NB4 (cell line): ENCODE results near the gene FOSL2.

Source experiments
- DNase-seq: peaks from one replicate; pipeline ENCODE4 v3.0.0; 2010; ENCODE audit warnings: low read depth
- H3K4me3 ChIP-seq: one replicate; pipeline ENCODE4 v1.5.1; 2011; ENCODE audit warnings: mild to moderate bottlenecking, low read depth, low read length, moderate library complexity
- CTCF ChIP-seq: IDR thresholded peaks from one replicate; pipeline ENCODE4 v1.5.1; 2012; ENCODE audit warnings: low read depth, low read length
- MAX ChIP-seq: IDR thresholded peaks from 2 replicates; pipeline ENCODE4 v1.6.1; 2011; ENCODE audit warnings: low read depth, low read length
- MYC ChIP-seq: IDR thresholded peaks from 2 replicates; pipeline ENCODE4 v1.6.1; 2011; ENCODE audit warnings: low read depth, low read length
- POLR2A ChIP-seq: IDR thresholded peaks from 2 replicates; pipeline ENCODE4 v1.6.1; 2011; ENCODE audit warnings: mild to moderate bottlenecking; ENCODE audit not compliant: insufficient read length; ENCODE audit errors: extremely low read depth

The FOSL2 gene

GRCh38 chr2:28415715-28416114 lies 23.1 kb downstream of the FOSL2 start:
- TF ChIP-seq MYC, result no peak
- TF ChIP-seq MAX, result no peak
- TF ChIP-seq CTCF, result no peak
- no peak for TF ChIP-seq POLR2A
- no peak overlapping the region for H3K4me3 ChIP-seq
- DNase-seq, result no peak

- no peak for DNase-seq
- TF ChIP-seq MAX (no peak), CTCF (no peak), MYC (no peak), POLR2A (no peak)
- no peak overlapping the region for H3K4me3 ChIP-seq
Observed at GRCh38 chr2:28419003-28419402, 26.3 kb downstream of the FOSL2 start.

GRCh38 chr2:28419443-28420270 lies 27.0 kb downstream of the FOSL2 start:
- no peak for TF ChIP-seq POLR2A
- no peak for TF ChIP-seq CTCF
- no peak for TF ChIP-seq MYC
- TF ChIP-seq MAX, result no peak
- DNase-seq, result peak; percentile 43
- H3K4me3 ChIP-seq, result no peak overlapping the region

- DNase-seq, result no peak
- TF ChIP-seq MYC, result no peak
- no peak for TF ChIP-seq CTCF
- TF ChIP-seq MAX, result no peak
- TF ChIP-seq POLR2A, result no peak
- no peak overlapping the region for H3K4me3 ChIP-seq
Observed at GRCh38 chr2:28420722-28421121, 28.1 kb downstream of the FOSL2 start.

- DNase-seq, result no peak
- TF ChIP-seq POLR2A (no peak), MYC (no peak), CTCF (no peak), MAX (no peak)
Observed at GRCh38 chr2:28422908-28423741, 30.5 kb downstream of the FOSL2 start.

More at GRCh38 chr2:28422908-28423741, 30.5 kb downstream of the FOSL2 start:
- H3K4me3 ChIP-seq, result no peak overlapping the region
